K562 (cell line): ENCODE results near the gene FCRLA. TPM values are rescaled to one million over a fixed set of nuclear protein-coding genes. Genes with fewer than 3 reads are reported as not detected.
A peak's percentile ranks its signal among the peaks of the same experiment; 100 is the strongest.

Experiments used
- BHLHE40 ChIP-seq: IDR thresholded peaks from 2 replicates; pipeline ENCODE4 v1.6.1; 2011; ENCODE audit warnings: low read length, improper control_type of control experiment
- FOXJ3 ChIP-seq: sonication (generic); formaldehyde crosslinking; IDR thresholded peaks from 2 replicates; pipeline ENCODE4 v1.4.0; 2020; ENCODE audit warnings: mild to moderate bottlenecking, missing genetic modification reagents
- GTF2A2 ChIP-seq: IDR thresholded peaks from 2 replicates; pipeline ENCODE4 v1.6.1; 2016; ENCODE audit warnings: mild to moderate bottlenecking, missing genetic modification characterization, missing compliant biosample characterization
- HDAC3 ChIP-seq: fragments of 450-650 bp; IDR thresholded peaks from 2 replicates; pipeline ENCODE4 v1.6.1; 2018; ENCODE audit warnings: borderline replicate concordance, mild to moderate bottlenecking, moderate library complexity; ENCODE audit not compliant: partially characterized antibody
- HDAC8 ChIP-seq: fragments of 450-650 bp; IDR thresholded peaks from 2 replicates; pipeline ENCODE4 v1.6.1; 2016; ENCODE audit warnings: mild to moderate bottlenecking, missing genetic modification characterization, moderate library complexity, missing compliant biosample characterization
- KAT8 ChIP-seq: fragments of 450-650 bp; IDR thresholded peaks from 2 replicates; pipeline ENCODE4 v1.6.1; 2016; ENCODE audit warnings: low read depth, mild to moderate bottlenecking
- KLF1 ChIP-seq: fragments of 450-650 bp; IDR thresholded peaks from 2 replicates; pipeline ENCODE4 v1.6.1; 2016; ENCODE audit warnings: missing genetic modification characterization, missing compliant biosample characterization
- KLF10 ChIP-seq: fragments of 250-450 bp; sonication (Bioruptor Pico); IDR thresholded peaks from 2 replicates; pipeline ENCODE4 v1.6.1; 2021; ENCODE audit warnings: matching md5 sums
- MYBL2 ChIP-seq, 2 experiments: fragments of 450-650 bp in 1 of 2; sonication (generic) in 1 of 2; formaldehyde crosslinking in 1 of 2; IDR thresholded peaks; 2 replicates each; pipeline versions ENCODE4 v1.6.1 to v1.8.1; 2017 to 2022; ENCODE audit warnings: borderline replicate concordance in 1 of 2, inconsistent platforms in 1 of 2, low read depth in 1 of 2, mild to moderate bottlenecking in 1 of 2, missing genetic modification reagents in 1 of 2, moderate library complexity in 1 of 2
- NCOA6 ChIP-seq: fragments of 450-650 bp; IDR thresholded peaks from 2 replicates; pipeline ENCODE4 v1.6.1; 2017; ENCODE audit warnings: mild to moderate bottlenecking
- POLR2H ChIP-seq: IDR thresholded peaks from 2 replicates; pipeline ENCODE4 v1.6.1; 2016; ENCODE audit warnings: missing genetic modification characterization, low read depth, mild to moderate bottlenecking, control low read depth, missing compliant biosample characterization, moderate library complexity
- PYGO2 ChIP-seq: fragments of 450-650 bp; IDR thresholded peaks from 2 replicates; pipeline ENCODE4 v1.6.1; 2016; ENCODE audit warnings: mild to moderate bottlenecking, missing genetic modification characterization, moderate library complexity, missing compliant biosample characterization
- RAD21 ChIP-seq, 2 experiments: fragments of 250-450 bp in 1 of 2; fragments of 450-650 bp in 1 of 2; sonication (Bioruptor Pico) in 1 of 2; formaldehyde crosslinking in 1 of 2; IDR thresholded peaks in 1 of 2; conservative IDR thresholded peaks in 1 of 2; 2 replicates each; pipeline versions ENCODE4 v1.4.0 to v1.8.0; 2020 to 2022; ENCODE audit warnings: mild to moderate bottlenecking in 2 of 2, moderate library complexity in 1 of 2
- RNF2 ChIP-seq: sonication (generic); IDR thresholded peaks from 2 replicates; pipeline ENCODE4 v1.6.1; 2016
- SNIP1 ChIP-seq: fragments of 450-650 bp; IDR thresholded peaks from 2 replicates; pipeline ENCODE4 v1.7.1; 2017; ENCODE audit warnings: low read depth, mild to moderate bottlenecking
- STAG1 ChIP-seq: sonication (generic); formaldehyde crosslinking; IDR thresholded peaks from 2 replicates; pipeline ENCODE4 v1.5.0; 2020; ENCODE audit warnings: missing genetic modification reagents, borderline replicate concordance
- XRCC5 ChIP-seq: fragments of 200-400 bp; formaldehyde crosslinking; IDR thresholded peaks from 2 replicates; pipeline ENCODE4 v1.6.1; 2017; ENCODE audit warnings: low read depth, mild to moderate bottlenecking, low read length
- ZNF124 ChIP-seq: sonication (generic); formaldehyde crosslinking; IDR thresholded peaks from 2 replicates; pipeline ENCODE4 v1.8.1; 2022; ENCODE audit warnings: missing genetic modification reagents
- ZNF175 ChIP-seq: fragments of 200-800 bp; sonication (Bioruptor generic); IDR thresholded peaks from 2 replicates; pipeline ENCODE4 v1.6.1; 2016; ENCODE audit warnings: low read depth, mild to moderate bottlenecking, missing genetic modification characterization, missing compliant biosample characterization
- ZNF445 ChIP-seq: fragments of 250-450 bp; sonication (Bioruptor Pico); IDR thresholded peaks from 2 replicates; pipeline ENCODE4 v1.4.0; 2020; ENCODE audit warnings: low read depth, mild to moderate bottlenecking, moderate library complexity
- ZNF764 ChIP-seq: fragments of 250-450 bp; sonication (Bioruptor Pico); IDR thresholded peaks from 2 replicates; pipeline ENCODE4 v1.4.0; 2020; ENCODE audit warnings: low read depth, mild to moderate bottlenecking, moderate library complexity
- polyA plus RNA-seq, 8 experiments: library from polyadenylated mRNA; depleted of rRNA in 4 of 8; stranded (reverse) in 5 of 8; unstranded in 3 of 8; fragments of >200 nt; fragmentation: Nextera tagmentation in 2 of 8; fragmentation: Illumina TruSeq in 1 of 8; extraction: Ambion mirVana in 2 of 8; extraction: Trizol in 1 of 8; gene quantifications; 2 replicates each; pipeline versions ENCODE4 v1.2.1 to v1.2.3, GENCODE V29; 2011 to 2014; ENCODE audit warnings: inconsistent platforms in 1 of 8, missing spikeins in 1 of 8
- total RNA-seq, 7 experiments: library from RNA; depleted of rRNA in 6 of 7; stranded (reverse); fragments of >200 nt in 6 of 7; fragmentation: Illumina TruSeq in 2 of 7; extraction: Trizol in 2 of 7; gene quantifications; 2 replicates each; pipeline versions ENCODE4 v1.2.1 to v1.2.3, GENCODE V29; 2011 to 2021; ENCODE audit warnings: low replicate concordance in 1 of 7
- TF ChIP-seq, protein P1 (sequence below): sonication (generic); formaldehyde crosslinking; IDR thresholded peaks from 2 replicates; pipeline ENCODE4 v1.8.1; 2023; ENCODE audit warnings: mild to moderate bottlenecking, missing genetic modification reagents, moderate library complexity
- TF ChIP-seq, protein P2 (sequence below): fragments of 150-350 bp; conservative IDR thresholded peaks from 2 replicates; pipeline ENCODE4 v1.6.1; 2014; ENCODE audit warnings: low read length
- TF ChIP-seq, protein P3 (sequence below): fragments of 250-450 bp; sonication (Bioruptor Pico); IDR thresholded peaks from 2 replicates; pipeline ENCODE4 v1.5.0; 2020; ENCODE audit warnings: mild to moderate bottlenecking

Gene FCRLA
- total and polyA plus RNA-seq, 9 of the 15 experiments (the other 6 are each of a cell fraction or from before 2014, with no cell fraction given), result 0.09 to 0.84 (median 0.44) TPM

DNA sequence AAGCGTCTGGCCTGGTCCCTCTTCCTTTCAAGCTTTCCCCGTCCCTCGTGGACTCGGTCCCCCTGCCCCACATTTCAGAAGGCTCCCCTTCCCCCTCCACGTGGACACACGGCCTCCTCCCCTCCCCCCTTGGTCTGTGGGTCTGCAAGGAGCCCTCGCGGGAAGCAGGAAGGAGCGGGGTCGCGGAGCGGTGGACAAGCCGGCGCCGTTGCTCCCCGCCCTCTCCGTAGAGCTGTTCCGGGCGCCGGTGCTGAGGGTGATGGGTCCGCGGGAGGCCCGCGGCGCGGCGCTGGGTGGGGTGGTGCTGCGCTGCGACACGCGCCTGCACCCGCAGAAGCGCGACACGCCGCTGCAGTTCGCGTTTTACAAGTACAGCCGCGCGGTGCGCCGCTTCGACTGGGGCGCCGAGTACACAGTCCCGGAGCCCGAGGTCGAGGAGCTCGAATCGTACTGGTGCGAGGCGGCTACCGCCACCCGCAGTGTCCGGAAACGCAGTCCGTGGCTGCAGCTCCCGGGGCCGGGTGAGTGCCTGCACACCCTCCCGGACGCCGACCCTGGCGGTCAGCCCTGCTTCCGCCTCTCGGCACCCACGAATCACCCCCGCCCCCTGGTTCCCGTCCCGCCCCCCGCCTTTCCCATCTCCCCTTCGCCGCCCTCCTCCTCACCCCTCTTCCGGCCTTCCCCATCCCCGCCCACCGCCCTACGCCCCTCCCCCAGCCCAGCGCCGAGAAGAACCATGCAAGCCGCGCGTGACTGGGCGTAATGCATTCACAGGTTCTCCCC is 19.6 kb downstream of the FCRLA start (continued):
- no peak for TF ChIP-seq HDAC3
- TF ChIP-seq KLF1 (tag), result no peak
- no peak for TF ChIP-seq ZNF175 (CRISPR knock-in tag)
- no peak for TF ChIP-seq FOXJ3
- TF ChIP-seq NCOA6, result no peak
- TF ChIP-seq, protein P1, sequence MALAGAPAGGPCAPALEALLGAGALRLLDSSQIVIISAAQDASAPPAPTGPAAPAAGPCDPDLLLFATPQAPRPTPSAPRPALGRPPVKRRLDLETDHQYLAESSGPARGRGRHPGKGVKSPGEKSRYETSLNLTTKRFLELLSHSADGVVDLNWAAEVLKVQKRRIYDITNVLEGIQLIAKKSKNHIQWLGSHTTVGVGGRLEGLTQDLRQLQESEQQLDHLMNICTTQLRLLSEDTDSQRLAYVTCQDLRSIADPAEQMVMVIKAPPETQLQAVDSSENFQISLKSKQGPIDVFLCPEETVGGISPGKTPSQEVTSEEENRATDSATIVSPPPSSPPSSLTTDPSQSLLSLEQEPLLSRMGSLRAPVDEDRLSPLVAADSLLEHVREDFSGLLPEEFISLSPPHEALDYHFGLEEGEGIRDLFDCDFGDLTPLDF, result no peak
- peak; percentile 83 for TF ChIP-seq POLR2H (tag)
- TF ChIP-seq RNF2, result peak; percentile 38; the same call in 1 of the 2 replicates
- no peak for TF ChIP-seq SNIP1
- TF ChIP-seq ZNF445, result no peak
- TF ChIP-seq GTF2A2 (tag), result no peak
- TF ChIP-seq, protein P2, sequence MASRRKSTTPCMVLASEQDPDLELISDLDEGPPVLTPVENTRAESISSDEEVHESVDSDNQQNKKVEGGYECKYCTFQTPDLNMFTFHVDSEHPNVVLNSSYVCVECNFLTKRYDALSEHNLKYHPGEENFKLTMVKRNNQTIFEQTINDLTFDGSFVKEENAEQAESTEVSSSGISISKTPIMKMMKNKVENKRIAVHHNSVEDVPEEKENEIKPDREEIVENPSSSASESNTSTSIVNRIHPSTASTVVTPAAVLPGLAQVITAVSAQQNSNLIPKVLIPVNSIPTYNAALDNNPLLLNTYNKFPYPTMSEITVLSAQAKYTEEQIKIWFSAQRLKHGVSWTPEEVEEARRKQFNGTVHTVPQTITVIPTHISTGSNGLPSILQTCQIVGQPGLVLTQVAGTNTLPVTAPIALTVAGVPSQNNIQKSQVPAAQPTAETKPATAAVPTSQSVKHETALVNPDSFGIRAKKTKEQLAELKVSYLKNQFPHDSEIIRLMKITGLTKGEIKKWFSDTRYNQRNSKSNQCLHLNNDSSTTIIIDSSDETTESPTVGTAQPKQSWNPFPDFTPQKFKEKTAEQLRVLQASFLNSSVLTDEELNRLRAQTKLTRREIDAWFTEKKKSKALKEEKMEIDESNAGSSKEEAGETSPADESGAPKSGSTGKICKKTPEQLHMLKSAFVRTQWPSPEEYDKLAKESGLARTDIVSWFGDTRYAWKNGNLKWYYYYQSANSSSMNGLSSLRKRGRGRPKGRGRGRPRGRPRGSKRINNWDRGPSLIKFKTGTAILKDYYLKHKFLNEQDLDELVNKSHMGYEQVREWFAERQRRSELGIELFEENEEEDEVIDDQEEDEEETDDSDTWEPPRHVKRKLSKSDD, result no peak
- no peak for TF ChIP-seq HDAC8 (tag)
- no peak for TF ChIP-seq KLF10 (CRISPR knock-in tag)
- peak; percentile 76 for TF ChIP-seq STAG1
- TF ChIP-seq PYGO2 (tag), result no peak
- no peak for TF ChIP-seq ZNF124 (CRISPR knock-in tag)
- no peak for TF ChIP-seq MYBL2 (IDR thresholded peaks at IDR 0.05; ENCODE audit: low read depth)
- TF ChIP-seq MYBL2 (CRISPR knock-in tag; IDR thresholded peaks at IDR 0.05; ENCODE audit: borderline replicate concordance), result no peak
- TF ChIP-seq, protein P3, sequence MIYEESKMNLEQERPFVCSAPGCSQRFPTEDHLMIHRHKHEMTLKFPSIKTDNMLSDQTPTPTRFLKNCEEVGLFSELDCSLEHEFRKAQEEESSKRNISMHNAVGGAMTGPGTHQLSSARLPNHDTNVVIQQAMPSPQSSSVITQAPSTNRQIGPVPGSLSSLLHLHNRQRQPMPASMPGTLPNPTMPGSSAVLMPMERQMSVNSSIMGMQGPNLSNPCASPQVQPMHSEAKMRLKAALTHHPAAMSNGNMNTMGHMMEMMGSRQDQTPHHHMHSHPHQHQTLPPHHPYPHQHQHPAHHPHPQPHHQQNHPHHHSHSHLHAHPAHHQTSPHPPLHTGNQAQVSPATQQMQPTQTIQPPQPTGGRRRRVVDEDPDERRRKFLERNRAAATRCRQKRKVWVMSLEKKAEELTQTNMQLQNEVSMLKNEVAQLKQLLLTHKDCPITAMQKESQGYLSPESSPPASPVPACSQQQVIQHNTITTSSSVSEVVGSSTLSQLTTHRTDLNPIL (CRISPR knock-in tag), result no peak
- peak; percentile 6 to 27; a peak in 3 of 4 replicates for TF ChIP-seq RAD21 (CRISPR knock-in tag; conservative IDR thresholded peaks at IDR 0.05 in 1 of 2, IDR thresholded peaks at IDR 0.05 in 1 of 2)
- no peak for TF ChIP-seq XRCC5
- peak; percentile 90 for TF ChIP-seq BHLHE40
- no peak; the same call in 1 of the 2 replicates for TF ChIP-seq ZNF764 (CRISPR knock-in tag)
- TF ChIP-seq KAT8, result no peak
